Islet of Langerhans (tissue), 1 donor: ENCODE results near the gene SERPINA4.

ENCODE experiments used
- FAIRE-seq: peaks from one replicate; lab custom pipeline; 2011; peaks lifted over from hg19 to GRCh38; lab: Jason Lieb, UNC

The SERPINA4 gene, protein sequence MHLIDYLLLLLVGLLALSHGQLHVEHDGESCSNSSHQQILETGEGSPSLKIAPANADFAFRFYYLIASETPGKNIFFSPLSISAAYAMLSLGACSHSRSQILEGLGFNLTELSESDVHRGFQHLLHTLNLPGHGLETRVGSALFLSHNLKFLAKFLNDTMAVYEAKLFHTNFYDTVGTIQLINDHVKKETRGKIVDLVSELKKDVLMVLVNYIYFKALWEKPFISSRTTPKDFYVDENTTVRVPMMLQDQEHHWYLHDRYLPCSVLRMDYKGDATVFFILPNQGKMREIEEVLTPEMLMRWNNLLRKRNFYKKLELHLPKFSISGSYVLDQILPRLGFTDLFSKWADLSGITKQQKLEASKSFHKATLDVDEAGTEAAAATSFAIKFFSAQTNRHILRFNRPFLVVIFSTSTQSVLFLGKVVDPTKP

DNA sequence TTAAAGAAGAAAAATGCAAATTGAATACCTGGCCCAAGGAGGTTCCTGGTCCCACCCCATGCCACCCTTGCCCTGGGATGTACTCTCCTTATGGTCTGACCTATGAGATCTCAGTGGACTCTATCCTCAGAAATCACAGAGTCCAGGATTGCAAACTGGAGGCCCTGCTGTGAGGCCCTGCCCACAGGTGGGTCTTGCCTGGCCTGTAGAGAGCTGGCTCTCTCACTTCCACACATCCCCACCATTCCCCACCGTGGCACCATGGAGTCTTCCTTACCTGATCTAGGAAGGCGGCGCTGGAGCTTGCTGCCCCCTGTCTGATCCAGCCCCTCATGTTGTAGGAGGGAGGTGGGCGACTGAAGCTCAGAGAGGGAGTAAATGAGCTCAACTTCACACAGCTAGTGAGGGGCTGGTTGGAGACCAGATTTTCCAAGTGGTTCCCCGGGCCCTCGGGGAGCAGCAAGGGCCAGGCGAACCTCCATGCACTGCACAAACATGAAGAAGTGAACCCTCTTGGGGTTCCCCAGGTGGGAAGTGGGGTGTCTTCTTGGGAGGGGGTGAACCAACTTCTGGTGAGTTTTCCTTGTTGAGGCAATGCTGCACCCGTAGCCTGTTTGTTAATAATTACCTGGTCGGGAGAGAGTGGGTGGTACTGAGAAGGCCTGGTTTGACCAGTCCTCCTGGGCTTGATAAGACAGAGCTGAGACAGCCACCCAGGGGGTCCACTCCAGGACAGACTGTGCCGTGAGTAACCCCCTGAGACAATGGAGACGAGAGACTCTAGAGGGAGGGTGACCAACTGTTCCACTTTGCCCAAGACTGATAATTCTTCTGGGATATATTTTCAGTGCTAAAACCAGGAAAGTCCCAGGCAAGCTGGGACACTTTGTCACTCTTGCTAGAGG lies at the start of gene SERPINA4:
TSS of gene SERPINA4 (plus strand) at position 692 of the 905 bp plus-strand sequence. CDS start 2,041 bp downstream, outside the sequence.
- FAIRE-seq, result no peak

DNA sequence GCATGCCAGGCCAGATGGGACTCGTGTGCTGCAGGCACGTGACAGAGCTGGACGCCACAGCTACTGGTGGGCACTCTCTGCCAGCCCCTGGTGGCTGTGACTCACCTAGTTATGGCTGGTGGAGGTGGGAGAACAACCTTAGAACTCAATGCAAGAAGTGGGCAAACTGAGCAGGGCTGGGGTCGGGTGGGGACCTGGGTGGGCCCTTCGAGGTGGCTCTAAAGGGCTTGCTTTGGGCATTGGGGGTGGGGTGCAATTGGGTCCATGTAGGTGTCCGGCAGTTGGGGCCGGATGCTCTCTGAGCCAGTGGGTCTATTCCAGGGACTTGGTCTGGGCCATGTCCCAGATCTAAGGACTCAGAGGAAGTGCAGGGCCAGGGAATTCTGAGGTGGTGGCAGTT lies 46.9 kb upstream of the SERPINA4 start:
- FAIRE-seq, result no peak

DNA sequence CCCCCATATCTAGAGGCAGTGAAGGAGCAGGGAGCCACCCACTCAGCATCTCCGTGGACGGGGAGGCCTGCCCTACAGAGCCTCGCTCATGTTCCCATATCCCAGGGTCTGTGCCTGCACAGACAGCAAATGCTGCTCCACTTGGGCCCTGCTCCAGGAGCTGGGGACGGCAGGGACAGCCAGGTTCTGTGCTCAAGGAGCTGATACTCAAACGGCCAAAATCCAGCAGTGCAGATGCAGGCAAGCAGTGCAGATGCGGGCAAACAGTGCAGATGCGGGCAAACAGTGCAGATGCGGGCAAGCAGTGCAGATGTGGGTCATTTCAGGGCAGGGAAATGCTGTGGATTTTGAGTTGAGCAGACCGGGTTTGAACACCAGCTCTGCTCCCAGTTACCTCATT lies 45.8 kb upstream of the SERPINA4 start:
- FAIRE-seq, result no peak

DNA sequence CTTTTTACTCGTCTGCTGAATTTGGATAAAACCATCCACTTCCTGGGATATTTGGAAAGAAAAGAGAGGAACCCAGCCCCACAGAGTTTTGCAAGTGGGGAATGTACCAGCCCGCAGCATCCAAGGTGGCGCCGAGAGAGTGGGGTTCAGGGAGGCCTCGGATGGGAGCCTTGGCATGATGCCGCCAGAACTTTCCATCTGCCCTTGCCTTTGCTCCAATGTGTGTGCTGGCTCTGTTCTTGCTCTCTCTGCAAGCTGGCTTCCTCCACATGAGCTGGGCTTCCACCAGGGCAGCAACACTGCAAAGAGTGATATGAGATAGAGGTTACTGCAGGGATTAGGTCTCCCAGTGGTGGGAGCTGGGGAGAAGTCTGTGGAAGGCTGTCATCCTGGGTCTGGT lies 45.4 kb upstream of the SERPINA4 start:
- no peak for FAIRE-seq

DNA sequence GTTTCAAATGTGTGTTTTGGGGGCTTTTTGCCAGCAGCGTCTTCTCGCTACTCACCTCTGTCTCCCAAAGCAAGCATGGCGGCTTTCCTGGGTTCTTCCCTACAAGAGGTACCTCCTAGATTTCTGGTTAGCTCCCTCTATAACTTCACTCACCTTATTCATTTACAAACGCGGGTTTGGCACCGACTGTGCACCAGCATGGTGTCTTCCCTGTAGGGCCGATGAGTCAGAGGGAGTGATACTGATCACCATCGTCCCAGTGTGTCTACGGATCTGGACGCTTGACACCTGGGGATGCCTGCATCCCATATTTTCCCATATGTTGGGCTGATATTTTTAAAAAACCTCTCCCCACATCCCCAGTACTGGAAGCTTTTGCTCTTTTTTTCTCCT lies 44.0 kb upstream of the SERPINA4 start:
- no peak for FAIRE-seq

DNA sequence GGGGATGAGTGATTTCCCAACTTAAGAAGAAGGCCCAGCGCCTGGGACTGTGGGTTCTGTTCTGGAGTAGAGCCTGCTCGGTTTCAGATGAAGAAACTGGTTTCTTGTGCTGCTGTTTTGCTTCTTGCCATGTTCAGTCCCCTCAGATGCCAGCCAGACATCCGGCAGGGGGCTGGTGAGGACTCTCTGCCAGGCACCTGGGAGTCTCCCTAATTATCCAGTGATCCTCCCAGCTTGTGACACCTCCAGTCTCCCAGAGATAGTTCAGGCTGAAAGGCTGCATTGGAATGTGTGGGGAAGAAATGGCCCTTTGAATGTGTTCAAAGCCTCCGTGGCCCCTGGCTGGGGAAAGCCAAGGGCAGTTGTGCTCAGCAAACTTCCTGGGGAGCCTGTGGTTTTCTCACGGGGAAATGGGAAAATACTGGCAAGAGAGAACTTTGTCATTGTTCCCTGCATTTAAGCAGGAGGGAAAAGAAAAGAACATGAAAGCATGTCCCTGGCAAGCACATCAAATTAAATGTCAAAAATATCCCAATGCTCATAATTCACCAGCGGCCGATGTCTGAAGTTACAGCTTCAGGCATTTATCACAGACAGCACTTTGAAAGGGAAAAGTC lies 43.5 kb upstream of the SERPINA4 start:
- FAIRE-seq, result no peak

DNA sequence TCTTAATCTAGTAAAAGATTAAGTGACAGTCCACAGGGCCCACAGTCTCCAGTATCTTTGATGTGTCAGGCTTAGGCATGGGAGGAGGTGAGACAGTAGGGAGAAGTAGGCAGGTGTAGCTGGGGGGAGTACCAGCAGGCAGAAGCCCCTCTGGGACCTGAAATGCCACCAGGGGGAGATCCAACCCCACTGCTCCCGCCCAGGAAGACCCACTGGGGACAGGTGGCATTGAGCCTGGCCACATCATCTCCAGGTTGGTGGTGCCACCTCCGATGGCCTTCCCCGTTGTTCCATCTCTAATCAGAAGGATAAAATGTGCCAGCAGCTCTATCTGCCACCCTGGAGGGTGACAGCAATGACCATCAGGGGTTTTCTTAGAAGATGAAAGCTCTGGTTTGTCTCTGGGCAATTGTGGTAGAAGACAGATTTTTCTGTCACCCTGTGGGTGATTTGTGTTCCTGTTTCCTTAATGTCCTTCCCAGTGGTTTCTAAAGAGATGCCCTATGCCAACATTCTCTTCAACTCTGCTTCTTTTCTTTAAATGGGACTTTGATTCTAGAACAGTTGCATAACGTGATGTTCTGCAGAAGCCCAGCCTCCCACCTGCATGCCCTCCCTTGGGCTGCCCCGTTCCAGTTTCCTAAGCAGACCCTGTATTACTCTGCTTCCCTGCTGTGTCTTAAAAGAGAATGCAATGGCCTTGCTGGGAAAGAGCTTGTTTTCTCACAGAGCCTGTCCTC lies 39.7 kb upstream of the SERPINA4 start:
- FAIRE-seq, result no peak

DNA sequence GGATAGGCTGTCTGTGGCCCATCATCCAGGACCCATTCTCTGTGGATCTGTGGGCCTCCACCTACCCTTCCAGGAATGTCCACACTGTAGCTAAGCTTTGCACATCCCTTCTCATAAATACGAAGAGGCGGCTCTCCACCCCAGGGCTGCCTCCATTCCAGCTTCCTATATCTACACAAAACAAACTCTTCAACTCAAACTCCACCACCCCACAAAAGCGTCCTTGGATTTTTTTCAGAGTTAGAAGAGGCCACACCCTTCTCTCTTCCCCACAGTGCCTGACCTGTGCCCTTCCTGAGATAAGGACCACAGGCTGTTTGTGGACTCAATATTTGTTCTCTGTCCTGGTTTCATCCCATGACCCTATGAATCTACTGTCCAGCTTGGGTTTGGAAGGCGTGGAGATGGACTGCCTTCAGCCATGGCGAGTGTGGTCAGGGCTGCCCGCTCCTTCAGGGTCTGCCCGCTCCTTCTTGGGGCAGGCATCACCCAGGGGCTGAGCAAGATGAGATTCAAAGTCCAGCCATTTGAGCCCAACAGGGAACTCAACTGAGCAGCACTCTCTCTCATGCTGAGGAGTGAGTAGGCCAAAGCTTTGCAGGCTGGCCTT lies 39.0 kb upstream of the SERPINA4 start:
- FAIRE-seq, result no peak

DNA sequence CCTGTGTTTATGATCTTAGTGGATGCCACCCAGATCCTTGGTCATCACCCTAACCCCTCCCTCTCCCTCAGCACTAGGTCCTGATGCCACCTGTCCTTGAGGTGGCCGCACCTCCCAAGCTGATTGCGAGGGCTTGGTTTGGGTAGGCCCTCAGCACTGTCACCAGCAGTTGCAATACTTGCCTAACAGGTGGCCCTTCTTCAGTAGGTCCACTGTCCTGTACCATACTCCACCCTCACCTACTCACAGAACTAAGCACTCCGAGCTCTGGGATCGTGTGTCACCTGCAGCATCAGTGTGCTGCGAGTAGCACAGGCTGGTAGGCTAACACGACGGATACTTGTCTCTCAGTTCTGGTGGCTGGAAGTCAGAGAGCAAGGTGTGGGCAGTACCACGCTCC lies 38.0 kb upstream of the SERPINA4 start:
- FAIRE-seq, result no peak

DNA sequence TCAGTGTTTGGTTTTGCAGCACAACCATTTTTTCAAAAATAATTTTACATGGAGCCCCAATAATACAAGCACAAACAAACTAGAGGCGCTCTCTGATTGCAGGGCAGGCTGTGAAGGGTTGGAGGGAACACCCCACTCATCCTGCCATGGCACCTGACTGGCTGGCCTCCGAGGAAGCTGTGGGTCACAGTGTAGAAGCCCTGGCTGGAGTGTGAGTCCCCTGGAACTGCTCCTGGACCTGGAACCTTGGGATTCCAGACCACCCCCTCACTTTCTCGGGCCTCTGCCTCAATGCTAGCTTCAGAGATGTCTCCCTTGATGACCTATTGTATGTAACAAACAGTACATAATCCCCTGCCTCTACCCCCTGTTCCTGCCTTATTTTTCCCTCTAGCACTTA lies 37.1 kb upstream of the SERPINA4 start:
- no peak for FAIRE-seq

DNA sequence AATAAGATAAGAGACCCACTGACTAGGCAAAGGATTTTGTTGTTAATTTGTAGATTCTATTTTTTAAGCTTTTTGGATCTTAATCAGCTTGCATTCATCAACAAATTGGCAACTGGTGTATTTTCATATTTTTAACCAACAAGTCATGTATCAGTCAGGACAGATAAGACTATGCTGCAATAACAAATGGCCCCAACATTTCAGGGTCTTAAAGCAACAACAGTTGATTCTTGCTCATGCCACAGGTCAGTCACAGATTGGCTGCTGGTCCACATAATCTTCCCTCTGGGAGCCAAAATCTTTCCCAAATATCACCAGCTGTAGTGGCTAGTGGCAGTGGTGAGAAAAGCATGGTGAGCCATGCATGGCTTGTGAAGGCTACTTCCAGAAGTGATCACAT lies 30.1 kb upstream of the SERPINA4 start:
- FAIRE-seq, result no peak

DNA sequence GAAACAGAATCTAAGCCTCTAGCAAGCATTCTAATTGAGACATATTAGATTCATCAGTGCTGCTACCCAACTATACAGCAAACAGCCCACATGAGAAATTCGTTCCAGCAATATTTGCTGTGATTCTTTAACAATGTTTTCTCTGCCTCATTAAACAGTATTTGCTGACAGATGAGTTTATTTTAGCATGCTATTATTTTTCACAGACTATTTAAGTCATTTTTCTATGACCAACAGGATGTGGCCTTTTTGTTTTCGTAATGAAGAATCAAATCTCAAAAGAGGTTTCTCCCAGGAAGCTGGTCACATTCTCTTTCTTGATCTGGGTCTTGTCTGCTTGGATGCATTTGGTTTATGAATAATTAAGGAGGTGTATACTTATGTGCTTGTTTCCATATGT lies 28.8 kb upstream of the SERPINA4 start:
- FAIRE-seq, result peak; percentile 21

DNA sequence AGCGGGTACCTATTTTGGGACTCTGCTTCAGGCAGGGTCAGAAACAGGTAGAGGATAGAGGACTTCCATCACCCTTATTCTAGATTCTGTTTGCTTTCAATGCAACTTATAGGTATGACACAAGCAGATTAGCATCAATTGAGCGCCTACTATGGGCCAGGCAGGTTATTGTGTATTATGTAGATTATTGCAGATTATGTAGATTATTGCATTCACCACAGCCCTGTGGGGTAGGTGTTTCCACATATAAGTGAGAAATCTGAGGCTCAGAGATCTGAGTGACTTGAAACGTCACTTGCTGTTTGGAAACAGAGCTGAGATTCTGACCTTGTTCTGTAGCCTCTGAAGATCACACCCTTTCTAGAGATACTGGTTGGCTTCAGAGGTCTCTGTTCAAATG lies 25.7 kb upstream of the SERPINA4 start:
- FAIRE-seq, result no peak

DNA sequence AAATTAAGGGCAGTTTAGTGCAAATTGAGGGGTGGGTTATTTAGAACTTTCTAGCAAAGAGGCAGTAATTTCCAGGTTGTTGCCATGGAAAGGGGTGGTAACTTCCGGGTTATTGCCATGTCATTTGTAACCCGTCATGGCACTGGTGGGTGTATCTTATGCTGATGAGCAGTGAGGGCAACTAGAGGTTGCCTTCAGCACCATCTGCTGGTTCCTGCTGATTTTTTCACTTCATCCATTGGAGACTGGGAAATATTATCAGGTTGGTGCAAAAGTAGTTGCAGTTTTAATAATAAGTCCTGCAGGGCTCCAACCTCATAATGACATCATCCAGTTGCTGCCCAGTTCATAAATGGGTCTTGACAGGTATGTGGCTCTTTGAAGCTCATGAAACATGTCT lies 24.4 kb upstream of the SERPINA4 start:
- FAIRE-seq, result no peak

DNA sequence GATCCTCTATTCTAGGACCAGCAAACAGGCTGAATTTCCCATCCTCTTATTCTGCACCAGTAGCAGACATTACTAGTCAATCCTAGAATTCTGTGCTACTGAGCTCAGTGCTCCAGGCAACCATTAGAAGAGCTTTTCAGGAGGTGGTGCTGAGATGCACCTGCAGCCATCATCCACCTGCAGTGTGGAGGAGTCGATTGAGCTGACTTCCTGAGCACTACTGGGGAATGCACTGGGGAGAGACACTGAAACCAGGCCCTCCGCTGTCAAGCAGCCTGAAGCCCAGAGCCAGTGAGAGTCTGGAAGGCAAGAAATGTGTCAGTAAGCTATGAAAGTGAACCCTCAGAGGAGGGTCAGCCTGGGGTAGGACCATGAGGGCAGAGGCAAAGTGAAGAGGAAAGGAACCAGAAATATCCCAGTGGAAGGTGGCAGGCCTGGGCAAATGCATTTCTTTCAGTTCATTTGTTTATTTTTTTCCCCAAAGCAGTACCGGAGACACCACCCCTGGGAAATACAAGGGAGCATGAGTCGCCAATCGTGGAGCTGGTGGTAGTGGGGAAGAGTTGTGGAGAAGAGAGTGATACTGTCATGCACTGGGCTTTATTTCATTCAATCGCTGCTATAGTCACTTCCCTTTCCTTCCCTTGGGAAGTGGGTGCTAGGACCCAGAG lies 23.0 kb upstream of the SERPINA4 start:
- no peak for FAIRE-seq

DNA sequence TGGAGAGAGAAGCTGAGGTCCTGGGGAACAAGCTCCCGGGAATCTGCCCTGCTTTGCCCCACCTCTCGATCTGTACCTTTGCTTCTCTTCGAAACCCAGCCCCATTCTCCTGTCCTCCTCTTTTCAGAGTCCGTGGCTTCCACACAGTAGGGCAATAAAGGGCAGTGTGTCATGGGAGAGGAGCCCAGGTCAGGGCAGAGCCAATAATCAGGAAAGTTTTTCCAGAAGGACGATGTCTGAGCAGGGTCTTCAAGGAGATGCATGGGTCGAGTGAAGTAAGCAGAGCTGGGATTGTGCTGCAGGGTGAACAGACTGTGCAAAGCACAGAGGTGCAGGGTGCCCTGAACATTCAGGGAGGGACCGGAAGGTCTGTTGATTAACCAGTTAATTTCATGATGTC lies 22.1 kb upstream of the SERPINA4 start:
- FAIRE-seq, result no peak

DNA sequence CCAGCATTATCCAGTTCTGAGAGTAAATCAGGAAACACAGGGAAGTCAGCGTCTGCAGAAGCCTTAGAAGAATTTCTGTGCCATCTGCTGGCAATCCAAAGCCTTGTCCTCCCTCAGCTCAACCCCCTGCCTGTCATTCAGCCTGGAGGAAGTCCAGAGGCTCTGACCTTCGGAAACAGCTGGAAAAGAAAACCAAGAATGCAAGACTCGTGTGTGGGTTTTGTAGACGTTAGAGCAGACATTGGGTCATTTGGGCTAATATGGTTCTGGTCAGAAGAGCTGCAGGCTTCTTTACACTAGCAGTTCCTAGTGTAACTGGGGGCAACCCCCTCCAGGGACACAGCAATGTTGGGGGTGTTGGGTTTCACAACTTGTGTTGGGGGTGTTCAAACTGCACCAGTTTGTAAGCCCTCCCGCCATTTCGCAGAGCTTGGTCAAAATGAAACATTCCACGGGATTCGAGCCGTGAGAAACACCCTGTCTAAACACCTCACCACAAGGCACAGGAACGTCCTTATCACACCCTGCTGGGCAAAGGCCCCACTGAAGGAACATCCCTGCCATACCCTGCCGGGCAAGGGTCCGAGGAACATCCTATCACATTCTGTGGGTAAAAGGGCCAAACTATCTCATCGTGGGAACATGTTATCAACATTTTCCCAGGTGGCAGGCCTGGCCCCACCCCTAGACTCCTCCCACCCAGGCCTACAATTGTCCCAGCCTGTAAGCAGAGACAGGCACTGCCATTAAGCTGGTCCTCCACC lies 21.0 kb upstream of the SERPINA4 start:
- FAIRE-seq, result no peak

DNA sequence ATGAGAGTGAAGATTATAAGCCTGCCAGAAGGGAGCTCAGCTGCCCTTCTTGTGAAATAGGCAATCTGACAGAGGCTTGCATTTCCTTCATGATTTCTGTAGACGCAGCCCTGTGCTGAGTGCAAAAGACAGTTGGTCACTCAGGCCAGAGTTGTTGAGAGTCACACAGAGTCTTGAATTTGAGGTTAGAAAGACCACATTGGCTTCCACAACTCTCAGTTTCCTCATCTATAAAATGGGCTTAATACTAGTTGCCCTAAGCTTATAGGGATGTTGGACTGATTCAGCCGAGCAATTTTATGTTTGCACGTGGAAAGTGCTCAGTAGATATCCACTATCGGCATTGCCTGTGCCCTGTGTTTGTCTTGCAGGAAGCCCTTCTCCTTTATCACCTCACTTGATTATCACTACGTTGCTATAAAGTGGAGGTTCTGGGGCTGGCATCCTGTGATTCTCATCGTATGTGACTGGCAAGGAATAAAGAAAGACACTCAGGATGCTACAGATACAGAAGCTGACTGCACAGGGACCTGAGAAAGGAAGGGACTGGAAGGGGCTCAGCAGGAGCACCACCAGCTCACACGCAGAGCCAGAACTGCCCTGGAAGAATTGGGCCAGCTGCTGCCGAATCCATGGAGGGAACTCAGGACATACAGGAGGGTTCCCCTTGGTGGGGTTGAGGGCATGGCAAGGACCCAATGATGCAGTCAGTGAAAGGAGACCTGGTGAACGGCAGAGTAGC lies 19.8 kb upstream of the SERPINA4 start:
- FAIRE-seq, result no peak

DNA sequence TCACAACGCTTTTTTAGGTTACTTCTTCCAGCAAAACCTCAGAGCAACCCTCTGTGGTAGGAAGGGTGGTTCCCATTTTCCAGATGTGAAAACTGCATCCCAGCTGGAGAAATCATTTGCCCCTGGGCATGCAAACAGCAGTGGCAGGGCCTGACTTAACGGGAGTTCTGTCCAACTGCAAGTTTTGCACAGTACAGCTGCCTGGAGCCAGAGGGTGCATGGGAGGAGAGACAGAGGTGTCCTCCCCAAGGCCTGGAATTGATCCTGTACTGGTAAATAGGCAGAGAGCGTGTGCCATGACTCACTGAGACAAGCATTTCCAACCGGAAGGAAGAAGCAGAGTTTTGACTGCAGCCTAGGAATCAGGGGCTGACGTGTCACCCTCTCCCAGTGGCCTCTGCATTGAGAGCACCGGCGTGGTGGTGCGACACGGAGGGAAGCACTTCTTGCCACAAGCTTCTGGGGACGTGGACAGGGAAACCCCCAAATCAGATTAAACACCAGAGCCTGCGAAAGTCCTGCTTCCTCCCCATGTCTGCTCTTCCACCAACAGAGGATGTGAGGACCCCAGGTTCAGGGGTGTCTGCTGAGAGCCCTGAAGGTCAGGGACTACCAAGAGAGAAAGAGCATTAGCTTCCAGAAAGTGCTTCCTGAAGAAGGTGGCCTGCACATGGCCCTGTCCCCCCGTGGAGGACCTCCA lies 19.0 kb upstream of the SERPINA4 start:
- FAIRE-seq, result no peak
